Ishikawa (cell line): ENCODE results near the gene IQCH.

Experiments
- CREB1 ChIP-seq: IDR thresholded peaks from 2 replicates; pipeline ENCODE4 v1.6.1; 2012; ENCODE audit warnings: low read depth
- EP300 ChIP-seq: IDR thresholded peaks from 2 replicates; pipeline ENCODE4 v1.6.1; 2012; ENCODE audit warnings: borderline replicate concordance
- NFIC ChIP-seq: IDR thresholded peaks from 2 replicates; pipeline ENCODE4 v1.6.1; 2012
- RAD21 ChIP-seq: IDR thresholded peaks from 2 replicates; pipeline ENCODE4 v1.6.1; 2012; ENCODE audit warnings: low read depth
- REST ChIP-seq: IDR thresholded peaks from 2 replicates; pipeline ENCODE4 v1.6.1; 2012; ENCODE audit warnings: low read depth, mild to moderate bottlenecking
- TAF1 ChIP-seq: IDR thresholded peaks from 2 replicates; pipeline ENCODE4 v1.6.1; 2012; ENCODE audit warnings: low read depth, mild to moderate bottlenecking

DNA sequence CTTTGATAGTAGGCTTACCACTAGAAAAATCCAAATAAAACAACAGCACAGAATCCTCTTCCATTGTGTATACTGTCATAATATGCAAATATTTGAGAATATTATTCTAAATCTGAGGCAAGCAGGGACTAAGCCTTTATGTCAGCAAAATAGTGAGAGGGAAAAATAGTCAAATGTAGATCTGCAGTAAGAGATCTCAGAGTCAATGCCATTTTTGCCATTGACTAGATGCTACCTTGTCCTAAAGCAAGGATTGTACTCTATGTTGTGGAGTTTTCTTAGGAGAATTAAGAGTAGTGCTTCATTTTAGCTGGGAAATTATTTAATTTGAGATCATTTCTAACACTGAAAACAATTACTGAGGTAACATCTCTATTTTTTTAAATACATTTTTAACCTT lies 50.2 kb downstream of the IQCH start:
- TF ChIP-seq NFIC (no peak), REST (no peak), RAD21 (no peak), EP300 (no peak), CREB1 (no peak), TAF1 (no peak)
